ENCODE results near the gene EVX2.

GRCh38 chr2:176130147-176130956 is 46.6 kb upstream of the EVX2 start:
- TF ChIP-seq, protein P1, sequence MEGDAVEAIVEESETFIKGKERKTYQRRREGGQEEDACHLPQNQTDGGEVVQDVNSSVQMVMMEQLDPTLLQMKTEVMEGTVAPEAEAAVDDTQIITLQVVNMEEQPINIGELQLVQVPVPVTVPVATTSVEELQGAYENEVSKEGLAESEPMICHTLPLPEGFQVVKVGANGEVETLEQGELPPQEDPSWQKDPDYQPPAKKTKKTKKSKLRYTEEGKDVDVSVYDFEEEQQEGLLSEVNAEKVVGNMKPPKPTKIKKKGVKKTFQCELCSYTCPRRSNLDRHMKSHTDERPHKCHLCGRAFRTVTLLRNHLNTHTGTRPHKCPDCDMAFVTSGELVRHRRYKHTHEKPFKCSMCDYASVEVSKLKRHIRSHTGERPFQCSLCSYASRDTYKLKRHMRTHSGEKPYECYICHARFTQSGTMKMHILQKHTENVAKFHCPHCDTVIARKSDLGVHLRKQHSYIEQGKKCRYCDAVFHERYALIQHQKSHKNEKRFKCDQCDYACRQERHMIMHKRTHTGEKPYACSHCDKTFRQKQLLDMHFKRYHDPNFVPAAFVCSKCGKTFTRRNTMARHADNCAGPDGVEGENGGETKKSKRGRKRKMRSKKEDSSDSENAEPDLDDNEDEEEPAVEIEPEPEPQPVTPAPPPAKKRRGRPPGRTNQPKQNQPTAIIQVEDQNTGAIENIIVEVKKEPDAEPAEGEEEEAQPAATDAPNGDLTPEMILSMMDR (IDR thresholded peaks at IDR 0.05): no peak
- TF ChIP-seq JUN (CRISPR knock-in tag; IDR thresholded peaks at IDR 0.05): no peak

Data from WTC11 (cell line).